Inferior parietal cortex (tissue), 1 donor: ENCODE measurements around the gene ACP7.

Experiments used
- DNase-seq: peaks from one replicate; pipeline ENCODE4 v3.0.0-alpha.2; 2016; ENCODE audit errors: extremely low spot score

ACP7 gene

GRCh38 chr19:39148939-39149529, 64.9 kb downstream of the ACP7 start:
- DNase-seq, result no peak

- no peak for DNase-seq
Measured at GRCh38 chr19:39150235-39150634, 66.1 kb downstream of the ACP7 start.

GRCh38 chr19:39150807-39151600, 66.8 kb downstream of the ACP7 start:
- DNase-seq, result no peak

DNA sequence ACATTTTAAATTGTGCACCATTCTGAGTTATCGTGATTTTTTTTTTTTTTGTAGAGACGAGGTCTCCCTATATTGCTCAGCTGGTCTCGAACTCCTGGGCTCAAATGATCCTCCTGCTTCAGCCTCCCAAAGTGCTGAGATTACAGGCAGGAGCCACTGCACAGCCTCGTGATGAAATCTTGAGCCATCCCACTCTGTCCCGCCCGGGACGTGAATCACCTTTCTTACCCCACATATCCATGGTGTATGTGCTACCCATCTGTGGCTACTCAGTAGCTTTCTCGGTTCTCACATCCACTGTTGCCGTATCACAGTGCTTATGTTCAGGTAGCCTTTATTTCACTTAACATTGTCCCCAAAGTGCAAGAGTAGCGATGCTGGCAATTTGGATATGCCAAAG, 67.9 kb downstream of the ACP7 start:
- no peak for DNase-seq

GRCh38 chr19:39154100-39154628, 70.0 kb downstream of the ACP7 start:
- DNase-seq, result no peak

GRCh38 chr19:39154629-39155100, 70.5 kb downstream of the ACP7 start:
- no peak for DNase-seq

- DNase-seq, result no peak
Measured at GRCh38 chr19:39155114-39155700, 71.0 kb downstream of the ACP7 start.

DNA sequence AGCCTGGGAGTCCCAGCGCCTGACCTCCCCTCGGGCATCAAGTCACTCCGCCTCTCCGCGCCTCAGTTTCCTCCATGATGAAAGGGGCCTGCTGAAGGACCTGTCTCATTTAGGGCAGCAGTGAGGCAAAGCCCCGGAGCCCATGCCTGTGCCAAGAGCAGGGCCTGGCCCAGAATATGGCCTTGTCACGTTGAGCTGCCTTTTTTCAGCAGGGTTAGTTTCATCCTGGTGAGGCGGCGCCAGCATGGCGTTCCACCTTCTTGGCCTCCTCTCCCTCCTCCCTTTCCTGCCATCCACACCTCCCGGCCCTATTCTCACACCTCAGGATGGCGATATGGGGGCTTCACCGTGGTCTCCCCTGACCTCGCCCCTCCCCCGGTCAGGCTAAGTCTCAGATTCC, 71.6 kb downstream of the ACP7 start:
- no peak for DNase-seq

DNA sequence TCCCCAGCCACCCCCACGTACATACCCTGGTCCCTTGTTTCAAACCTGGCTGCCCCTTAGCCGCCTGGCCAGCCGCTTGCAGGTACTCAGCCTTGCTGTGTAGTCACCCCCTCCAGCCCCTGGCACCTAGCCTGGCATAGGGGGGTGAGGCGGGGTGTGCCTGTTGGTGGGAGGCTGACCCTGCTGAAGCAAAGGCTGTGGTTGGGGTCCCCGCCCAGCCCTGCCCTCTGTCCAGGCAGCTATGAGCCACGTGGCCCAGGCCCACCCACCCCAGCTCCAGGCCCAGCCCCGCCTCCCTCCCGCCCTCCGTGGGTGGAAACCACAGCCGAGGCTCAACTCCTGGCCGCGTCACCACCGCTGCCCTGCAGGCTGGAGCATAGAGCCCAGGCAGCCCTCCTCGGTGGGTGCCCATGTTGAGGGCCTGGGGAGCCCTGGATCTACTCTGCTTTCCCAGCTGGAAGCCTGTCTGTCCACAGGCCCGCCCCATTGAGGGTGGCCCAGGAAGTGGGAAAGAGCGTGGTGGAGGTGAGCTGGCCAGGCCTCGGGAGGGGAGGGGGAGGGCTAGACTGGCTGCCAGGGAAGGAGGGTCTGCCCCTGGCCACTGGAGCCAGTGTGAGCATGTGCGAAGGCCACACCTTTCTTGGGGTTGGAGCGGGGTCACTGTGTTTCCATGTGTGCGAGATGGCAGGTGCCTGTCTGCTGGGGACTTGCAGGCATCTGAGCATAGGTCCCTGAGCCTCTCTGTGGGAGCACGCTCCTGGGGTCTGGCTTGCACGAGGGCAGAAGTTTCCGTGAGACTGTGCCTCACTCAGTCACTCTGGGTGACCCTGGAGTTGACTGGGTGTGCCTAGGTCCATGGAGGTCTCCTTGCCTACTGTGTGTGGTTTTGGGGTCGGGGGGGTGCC, 72.4 kb downstream of the ACP7 start:
- no peak for DNase-seq

- DNase-seq, result no peak
Measured at GRCh38 chr19:39157275-39157996, 73.3 kb downstream of the ACP7 start.

DNA sequence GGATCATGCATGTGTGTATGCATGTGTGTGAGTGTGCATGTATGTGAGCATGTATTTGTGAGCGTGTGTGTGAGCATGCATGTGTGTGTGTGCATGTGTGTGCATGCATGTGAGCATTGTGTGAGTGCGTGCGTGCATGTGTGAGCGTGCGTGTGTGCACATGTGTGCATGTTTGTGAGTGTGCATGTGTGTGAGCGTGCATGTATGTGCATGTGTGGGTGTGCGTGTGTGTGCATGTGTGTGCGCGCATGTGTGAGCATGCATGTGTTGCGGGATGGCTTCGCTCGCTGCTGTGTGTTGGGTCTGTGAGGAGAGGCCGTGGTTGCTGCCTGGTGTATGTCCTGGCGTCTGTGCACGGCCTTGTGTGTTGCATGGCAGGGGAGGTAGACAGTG, 73.8 kb downstream of the ACP7 start:
- DNase-seq, result no peak

DNA sequence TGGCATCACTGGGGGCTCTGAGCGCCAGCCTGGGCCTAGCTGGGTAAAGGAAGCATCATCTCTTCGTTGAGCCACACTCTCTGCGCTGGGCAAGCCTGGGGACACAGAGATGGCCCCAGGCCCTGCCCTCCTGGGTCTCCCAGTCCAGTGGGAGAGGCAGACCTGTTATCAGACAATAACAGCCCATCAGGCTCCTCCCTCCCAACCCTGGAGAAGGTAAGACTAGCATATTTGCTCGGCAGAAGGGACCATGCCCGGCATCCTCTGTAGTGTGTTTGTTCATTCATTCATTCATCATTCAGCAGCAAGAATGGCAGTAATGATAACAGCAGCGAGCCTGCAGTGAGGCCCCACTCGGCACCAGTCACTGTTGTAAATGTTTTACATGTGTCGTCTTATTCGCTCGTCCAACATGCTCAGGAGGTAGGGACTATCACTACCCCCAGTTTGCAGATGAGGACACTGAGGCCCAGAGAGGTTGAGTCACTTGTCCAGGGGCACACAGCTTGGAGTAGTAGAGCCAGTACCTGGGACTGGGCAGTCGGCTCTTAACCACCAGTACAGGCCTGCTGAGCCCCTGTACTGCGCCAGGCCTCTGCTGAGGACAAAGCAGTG, 74.6 kb downstream of the ACP7 start:
- no peak for DNase-seq

- DNase-seq, result no peak
Measured at GRCh38 chr19:39160523-39160861, 76.3 kb downstream of the ACP7 start.
